GM13976 (cell line): ENCODE measurements around the gene PCSK6.

Experiments
- DNase-seq: peaks from one replicate; pipeline ENCODE4 v3.0.0; 2012; ENCODE audit warnings: low spot score
- in situ Hi-C: fragments of 300-500 bp; cut with MboI; formaldehyde crosslinking; loops from one replicate; pipeline ENCODE4 v1.12.0; 2022; ENCODE audit warnings: low sequenced_read_pairs, mixed read lengths, inconsistent platforms; ENCODE audit not compliant: unreplicated experiment
- TF ChIP-seq, protein P1 (sequence below): IDR thresholded peaks from 2 replicates; pipeline ENCODE4 v1.5.1; 2012; ENCODE audit warnings: borderline replicate concordance, mild to moderate bottlenecking; ENCODE audit not compliant: insufficient read depth; ENCODE audit errors: extremely low read depth, missing control alignments, control extremely low read depth

The PCSK6 gene

DNA sequence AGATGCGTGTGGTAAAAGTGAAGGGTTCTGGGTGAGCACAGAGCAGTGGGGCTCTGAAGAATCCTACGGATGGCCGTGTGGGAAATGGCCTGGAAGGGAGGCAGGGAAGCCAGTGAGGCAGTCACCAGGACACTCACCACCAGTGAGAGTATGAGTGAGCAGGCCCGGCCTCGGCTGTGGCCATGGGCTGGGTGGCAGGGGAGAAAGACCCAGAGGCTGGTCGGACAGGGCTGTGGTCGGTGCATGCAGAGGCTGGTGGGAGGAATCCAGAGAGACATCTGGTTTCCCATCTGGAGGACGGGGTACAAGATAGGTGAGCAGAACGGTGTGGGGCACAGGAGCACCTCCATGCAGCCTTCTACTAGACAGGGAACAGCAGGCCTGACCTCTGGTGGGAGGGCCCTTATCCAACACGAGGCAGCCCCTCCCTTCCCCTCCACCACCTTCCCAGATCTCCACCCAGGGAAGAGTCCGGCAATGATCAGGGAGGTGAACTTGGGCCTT, 10.1 kb downstream of the PCSK6 start:
- in situ Hi-C loops, result no loop called here
- DNase-seq, result no peak
- TF ChIP-seq, protein P1, sequence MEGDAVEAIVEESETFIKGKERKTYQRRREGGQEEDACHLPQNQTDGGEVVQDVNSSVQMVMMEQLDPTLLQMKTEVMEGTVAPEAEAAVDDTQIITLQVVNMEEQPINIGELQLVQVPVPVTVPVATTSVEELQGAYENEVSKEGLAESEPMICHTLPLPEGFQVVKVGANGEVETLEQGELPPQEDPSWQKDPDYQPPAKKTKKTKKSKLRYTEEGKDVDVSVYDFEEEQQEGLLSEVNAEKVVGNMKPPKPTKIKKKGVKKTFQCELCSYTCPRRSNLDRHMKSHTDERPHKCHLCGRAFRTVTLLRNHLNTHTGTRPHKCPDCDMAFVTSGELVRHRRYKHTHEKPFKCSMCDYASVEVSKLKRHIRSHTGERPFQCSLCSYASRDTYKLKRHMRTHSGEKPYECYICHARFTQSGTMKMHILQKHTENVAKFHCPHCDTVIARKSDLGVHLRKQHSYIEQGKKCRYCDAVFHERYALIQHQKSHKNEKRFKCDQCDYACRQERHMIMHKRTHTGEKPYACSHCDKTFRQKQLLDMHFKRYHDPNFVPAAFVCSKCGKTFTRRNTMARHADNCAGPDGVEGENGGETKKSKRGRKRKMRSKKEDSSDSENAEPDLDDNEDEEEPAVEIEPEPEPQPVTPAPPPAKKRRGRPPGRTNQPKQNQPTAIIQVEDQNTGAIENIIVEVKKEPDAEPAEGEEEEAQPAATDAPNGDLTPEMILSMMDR, result no peak

DNA sequence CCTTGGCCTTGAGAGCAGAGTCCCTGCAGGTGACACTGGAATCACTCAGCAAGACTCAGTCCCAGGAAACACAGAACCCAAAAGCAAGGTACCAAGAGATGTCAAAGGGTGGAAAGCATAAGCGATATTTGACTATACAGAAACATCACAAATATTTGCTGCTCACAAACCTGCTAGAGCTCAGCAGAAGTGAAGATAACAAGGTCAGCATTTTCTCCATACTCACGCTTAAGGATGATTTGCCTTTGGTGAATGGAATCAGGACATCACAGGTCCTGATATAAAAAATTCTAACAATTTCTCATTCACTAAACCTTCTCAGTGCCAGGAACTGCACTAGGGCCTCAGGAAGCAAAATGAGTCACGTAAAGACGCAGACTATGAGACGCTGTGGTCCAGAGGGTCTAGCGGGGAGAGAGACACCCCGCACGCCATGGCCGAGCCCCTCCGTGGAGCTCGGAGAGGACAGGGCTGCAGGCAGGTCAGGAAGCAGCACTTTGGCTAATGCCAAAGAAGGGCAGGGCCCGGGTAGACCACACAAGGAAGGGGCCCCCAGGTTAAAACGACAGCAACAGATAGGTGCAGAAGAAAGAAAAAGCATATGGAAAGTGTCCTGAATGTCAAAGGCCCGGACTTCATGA, 10.7 kb downstream of the PCSK6 start:
- DNase-seq, result no peak
- in situ Hi-C loops, result no loop called here

DNA sequence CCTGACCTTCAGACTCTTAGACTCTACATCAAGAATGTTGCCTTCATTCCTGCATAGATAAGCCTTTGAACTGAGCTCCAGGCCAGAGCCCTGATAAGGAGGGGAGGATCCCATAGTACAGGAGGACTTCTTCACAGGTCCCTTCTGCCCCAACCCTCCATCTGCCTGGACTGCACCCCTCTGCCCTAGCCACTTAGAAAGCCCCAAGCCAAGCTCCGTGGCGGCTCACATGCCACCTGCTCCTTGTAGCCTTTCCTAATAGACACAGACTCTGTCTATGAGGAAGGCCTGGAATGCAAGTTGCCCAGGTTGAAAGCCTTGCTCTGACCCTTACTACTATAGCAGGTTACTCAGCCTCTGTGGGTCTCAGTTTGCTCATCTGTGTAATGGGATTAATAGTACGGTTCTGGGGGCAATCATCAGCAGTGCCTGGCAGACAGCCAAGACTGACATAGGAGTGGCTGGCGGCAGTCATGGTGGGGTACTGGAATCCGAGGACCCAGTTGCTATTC, 11.6 kb downstream of the PCSK6 start:
- TF ChIP-seq, protein P1, result no peak

More for the DNA sequence above, 10.7 kb downstream of the PCSK6 start:
- TF ChIP-seq, protein P1, result no peak

DNA sequence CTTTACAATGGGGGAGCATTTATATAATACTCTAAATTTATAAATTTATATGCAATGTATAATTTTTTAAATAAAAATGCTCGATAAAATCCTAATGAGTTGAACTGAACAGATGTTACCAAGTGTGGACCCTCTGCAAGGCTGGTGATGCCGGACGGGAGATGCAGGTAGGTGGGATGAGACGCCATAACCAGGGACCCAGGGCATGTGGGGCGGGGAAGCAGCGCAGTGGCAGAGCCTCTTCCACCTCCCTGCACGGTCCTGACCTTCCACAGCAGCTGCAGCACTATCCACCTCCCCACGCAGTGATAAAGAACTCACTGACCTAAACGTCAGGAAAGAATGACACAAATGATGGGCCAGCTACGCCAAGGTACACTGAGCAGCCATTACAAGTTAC, 12.8 kb downstream of the PCSK6 start:
- DNase-seq, result no peak
- TF ChIP-seq, protein P1, result no peak
- in situ Hi-C loops, result no loop called here

More for the DNA sequence above, 11.6 kb downstream of the PCSK6 start:
- in situ Hi-C loops, result no loop called here
- no peak for DNase-seq

DNA sequence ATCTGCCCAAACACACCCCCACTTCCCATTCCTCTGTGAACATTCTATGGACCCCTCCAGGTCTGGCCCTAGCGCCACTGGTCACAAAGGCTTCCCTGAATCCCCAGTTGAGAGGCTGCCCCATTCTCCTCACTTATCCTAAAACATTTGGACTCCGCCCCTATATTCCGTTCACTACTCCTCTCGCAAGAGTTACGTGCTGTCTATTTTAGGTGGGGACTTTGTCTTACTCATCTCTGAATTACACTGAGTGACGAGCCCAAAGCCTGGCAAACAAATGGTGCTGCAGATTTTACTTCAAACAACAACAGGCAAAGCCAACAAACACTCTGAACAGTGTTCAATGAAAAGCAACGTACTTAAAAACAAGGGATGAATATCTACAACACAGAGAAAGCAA, 14.5 kb downstream of the PCSK6 start:
- in situ Hi-C loops, result no loop called here
- TF ChIP-seq, protein P1, result no peak
- DNase-seq, result no peak

DNA sequence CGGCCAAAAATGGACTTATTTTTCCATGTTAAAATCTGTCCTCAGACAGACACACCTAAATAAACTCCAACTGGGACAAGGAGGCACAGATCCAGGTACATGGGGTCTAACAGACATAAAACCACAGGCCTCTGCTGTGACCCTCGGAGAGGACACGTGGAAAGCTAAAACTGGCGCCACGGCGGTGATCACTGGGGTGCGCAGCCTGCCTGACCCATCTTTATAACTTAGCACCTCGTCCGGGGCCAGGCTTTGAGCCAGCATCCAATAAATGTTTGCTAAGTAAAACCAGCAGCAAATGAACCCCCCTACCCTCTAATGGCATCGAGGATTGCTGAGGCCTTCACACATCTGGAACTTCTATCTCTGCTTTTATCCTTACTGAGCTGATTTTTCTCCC, 15.3 kb downstream of the PCSK6 start:
- DNase-seq, result no peak
- in situ Hi-C loops, result no loop called here
- TF ChIP-seq, protein P1, result no peak
